Fibroblast of lung (primary cell): Measurements from ENCODE around the gene COL16A1. TPM values are rescaled to one million over a fixed set of nuclear protein-coding genes. Genes with fewer than 3 reads are reported as not detected.
A peak's percentile ranks its signal among the peaks of the same experiment; 100 is the strongest.

Experiments used
- DNase-seq, 2 donors: peaks; one replicate each; pipeline versions ENCODE4 v3.0.0 to v3.0.0-alpha.2; 2010; ENCODE audit warnings: low read depth in 2 of 2
- H2AFZ ChIP-seq: 2 replicates; pipeline ENCODE4 v1.5.1; 2012; ENCODE audit warnings: low read length, control low read depth, inconsistent platforms
- H3K27ac ChIP-seq: 2 replicates; pipeline ENCODE4 v1.5.1; 2011; ENCODE audit warnings: low read length, control low read depth; ENCODE audit not compliant: insufficient read depth
- H3K27me3 ChIP-seq: 2 replicates; pipeline ENCODE4 v1.5.1; 2011; ENCODE audit warnings: mild to moderate bottlenecking, low read length; ENCODE audit not compliant: control insufficient read depth, insufficient read depth
- H3K36me3 ChIP-seq: 2 replicates; pipeline ENCODE4 v1.5.1; 2011; ENCODE audit warnings: low read length; ENCODE audit not compliant: control insufficient read depth, insufficient read depth
- H3K4me1 ChIP-seq: 2 replicates; pipeline ENCODE4 v1.5.1; 2011; ENCODE audit warnings: low read length; ENCODE audit not compliant: control insufficient read depth, insufficient read depth; ENCODE audit errors: extremely low read depth
- H3K4me2 ChIP-seq: 2 replicates; pipeline ENCODE4 v1.5.1; 2011; ENCODE audit warnings: low read length, control low read depth; ENCODE audit not compliant: insufficient read depth; ENCODE audit errors: extremely low read depth
- H3K4me3 ChIP-seq, 4 experiments: fragments of 200-600 bp in 1 of 4; sonication (generic) in 1 of 4; replicated peaks in 1 of 4; 2 replicates each; pipeline ENCODE4 v1.5.1; 2011 to 2016; ENCODE audit warnings: low read length in 4 of 4, low read depth in 3 of 4, mild to moderate bottlenecking in 3 of 4, control low read depth in 2 of 4, inconsistent platforms in 1 of 4, mixed read lengths in 1 of 4; ENCODE audit not compliant: insufficient read depth in 1 of 4; ENCODE audit errors: control extremely low read depth in 1 of 4
- H3K79me2 ChIP-seq: 2 replicates; pipeline ENCODE4 v1.5.1; 2012; ENCODE audit warnings: mild to moderate bottlenecking, low read length, inconsistent platforms; ENCODE audit not compliant: control insufficient read depth, insufficient read depth
- H3K9ac ChIP-seq: 2 replicates; pipeline ENCODE4 v1.5.1; 2011; ENCODE audit warnings: mild to moderate bottlenecking, low read length, control low read depth; ENCODE audit not compliant: insufficient read depth
- H3K9me3 ChIP-seq: 2 replicates; pipeline ENCODE4 v1.5.1; 2012; ENCODE audit warnings: low read depth, low read length; ENCODE audit not compliant: control insufficient read depth, insufficient read depth
- H4K20me1 ChIP-seq: 2 replicates; pipeline ENCODE4 v1.5.1; 2011; ENCODE audit warnings: low read length; ENCODE audit not compliant: control insufficient read depth, insufficient read depth; ENCODE audit errors: extremely low read depth
- CTCF ChIP-seq, 2 donors: IDR thresholded peaks in 1 of 2; conservative IDR thresholded peaks in 1 of 2; 1 replicate in 1 of 2; 2 replicates in 1 of 2; pipeline ENCODE4 v1.5.1; 2011 to 2012; ENCODE audit warnings: low read length in 2 of 2, control low read depth in 1 of 2, inconsistent platforms in 1 of 2, low read depth in 1 of 2, mild to moderate bottlenecking in 1 of 2
- EZH2 ChIP-seq: IDR thresholded peaks from 2 replicates; pipeline ENCODE4 v1.5.1; 2012; ENCODE audit warnings: low read length, control low read depth, mild to moderate bottlenecking; ENCODE audit errors: missing control alignments
- polyA plus RNA-seq, 2 donors: library from polyadenylated mRNA; depleted of rRNA in 1 of 2; stranded (reverse) in 1 of 2; unstranded in 1 of 2; fragments of >200 nt; gene quantifications; 2 replicates each; pipeline ENCODE4 v1.2.1, GENCODE V29; 2011 to 2012; ENCODE audit warnings: missing spikeins in 1 of 2
- total RNA-seq: library from RNA; depleted of rRNA; stranded (reverse); fragments of >200 nt; gene quantifications from 2 replicates; pipeline ENCODE4 v1.2.1, GENCODE V29; 2014

COL16A1 gene
- total and polyA plus RNA-seq, 2 donors (not counting 1 experiment from before 2014, with no cell fraction given) = 20.9 to 80.3 TPM

DNA sequence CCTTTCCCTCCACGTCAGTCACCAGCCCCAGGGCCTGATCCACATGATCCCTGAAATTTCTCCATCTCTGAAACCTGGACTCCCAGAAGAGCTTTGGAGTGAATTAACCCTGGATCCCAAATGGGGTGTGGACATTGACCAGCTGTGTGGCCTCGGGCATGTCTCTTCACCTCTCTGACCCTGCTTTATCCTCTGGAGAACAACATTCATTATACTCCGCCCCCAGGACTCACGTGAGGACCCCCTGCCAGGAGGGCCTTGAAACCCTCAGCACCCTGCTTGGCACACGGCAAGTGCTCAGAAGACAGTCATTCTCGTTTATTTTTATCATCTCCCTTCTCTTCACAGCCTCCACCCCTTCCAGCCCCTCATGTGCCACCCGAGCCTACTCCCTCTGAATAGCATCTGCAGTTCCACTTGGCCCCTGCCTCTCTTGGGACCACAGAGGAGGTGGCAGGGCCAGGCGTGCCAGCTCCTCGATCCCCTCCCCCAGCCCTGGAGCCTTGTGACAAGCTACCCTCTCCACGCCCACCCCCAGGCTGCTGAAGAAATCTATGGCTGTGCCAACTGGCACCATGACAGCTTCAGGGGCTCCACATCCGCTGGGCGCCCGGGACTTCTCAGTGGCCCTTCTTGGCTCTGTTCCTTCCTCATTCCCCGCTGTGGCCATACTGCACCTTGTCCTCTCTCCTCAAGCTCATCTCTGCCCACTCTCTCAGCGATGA, 42.3 kb upstream of the COL16A1 start:
- no peak overlapping the region for H3K4me2 ChIP-seq
- no peak overlapping the region for H3K9ac ChIP-seq
- no peak overlapping the region for H3K4me3 ChIP-seq
- H3K36me3 ChIP-seq = no peaks in the 10 kb centered on the region
- no peaks in the 10 kb centered on the region for H3K79me2 ChIP-seq
- H3K27me3 ChIP-seq = no peaks in the 10 kb centered on the region
- no peak overlapping the region for H3K27ac ChIP-seq
- no peaks in the 10 kb centered on the region for H4K20me1 ChIP-seq
- H2AFZ ChIP-seq = no peak overlapping the region
- DNase-seq = no peak
- H3K9me3 ChIP-seq = no peaks in the 10 kb centered on the region
- no peak for TF ChIP-seq CTCF (conservative IDR thresholded peaks at IDR 0.05 in 1 of 2, IDR thresholded peaks at IDR 0.05 in 1 of 2; ENCODE audit: low read depth in 1 of 2, low read length in 2 of 2)
- no peak for TF ChIP-seq EZH2
- peaks cover 5% of the 10 kb centered on the region for H3K4me1 ChIP-seq

DNA sequence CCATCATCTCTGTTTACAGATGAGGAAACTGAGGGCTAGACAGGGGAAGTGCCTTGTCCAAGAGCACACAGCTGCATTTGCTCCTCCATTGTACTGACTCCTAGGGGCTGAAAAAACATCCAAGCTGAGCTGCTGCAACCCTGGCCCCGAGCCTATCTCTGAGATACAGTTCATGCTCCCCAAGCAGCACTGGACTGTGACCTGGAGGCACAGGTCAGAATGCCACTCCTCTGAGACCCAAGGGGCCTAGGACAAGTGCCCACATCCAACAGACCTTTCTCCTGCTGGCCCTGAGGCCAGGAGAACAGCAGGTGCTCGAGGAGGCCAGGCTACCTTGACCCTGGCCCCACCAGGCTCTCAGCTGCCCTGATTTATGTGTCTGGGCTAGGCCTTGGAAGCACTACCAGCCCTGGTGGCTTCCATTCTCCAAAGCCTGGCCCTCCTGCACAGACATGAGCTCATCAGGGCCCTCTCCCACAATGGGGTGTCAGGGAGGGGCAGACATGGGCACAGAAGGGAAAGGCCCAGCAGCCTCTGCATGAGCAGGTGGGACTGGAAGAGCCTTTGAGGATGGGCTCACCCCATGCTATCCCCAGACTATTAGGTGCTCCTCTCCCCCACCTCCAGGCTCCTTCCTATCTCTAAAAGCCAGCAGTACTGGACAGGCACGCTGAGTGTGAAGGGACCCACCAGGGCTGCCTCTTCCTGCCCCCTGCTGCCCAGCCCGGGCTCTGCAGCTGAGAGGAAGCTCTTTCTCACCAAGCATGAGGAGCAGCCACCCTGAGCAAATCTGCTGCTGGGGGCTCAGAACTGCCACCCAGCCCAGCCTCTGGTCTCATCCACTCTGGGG, 41.5 kb upstream of the COL16A1 start:
- Histone ChIP-seq H3K4me2 (no peak overlapping the region), H3K27ac (no peak overlapping the region), H3K36me3 (no peaks in the 10 kb centered on the region), H3K27me3 (no peaks in the 10 kb centered on the region), H3K9ac (no peak overlapping the region), H2AFZ (no peak overlapping the region), H3K9me3 (no peaks in the 10 kb centered on the region), H3K4me3 (no peak overlapping the region), H3K4me1 (no peaks in the 10 kb centered on the region), H4K20me1 (no peaks in the 10 kb centered on the region), H3K79me2 (no peaks in the 10 kb centered on the region)
- TF ChIP-seq EZH2 = no peak
- TF ChIP-seq CTCF (conservative IDR thresholded peaks at IDR 0.05 in 1 of 2, IDR thresholded peaks at IDR 0.05 in 1 of 2; ENCODE audit: low read depth in 1 of 2, low read length in 2 of 2) = peak; percentile 81 to 85
- DNase-seq = peak in 1 of 2 donors; percentile 58

DNA sequence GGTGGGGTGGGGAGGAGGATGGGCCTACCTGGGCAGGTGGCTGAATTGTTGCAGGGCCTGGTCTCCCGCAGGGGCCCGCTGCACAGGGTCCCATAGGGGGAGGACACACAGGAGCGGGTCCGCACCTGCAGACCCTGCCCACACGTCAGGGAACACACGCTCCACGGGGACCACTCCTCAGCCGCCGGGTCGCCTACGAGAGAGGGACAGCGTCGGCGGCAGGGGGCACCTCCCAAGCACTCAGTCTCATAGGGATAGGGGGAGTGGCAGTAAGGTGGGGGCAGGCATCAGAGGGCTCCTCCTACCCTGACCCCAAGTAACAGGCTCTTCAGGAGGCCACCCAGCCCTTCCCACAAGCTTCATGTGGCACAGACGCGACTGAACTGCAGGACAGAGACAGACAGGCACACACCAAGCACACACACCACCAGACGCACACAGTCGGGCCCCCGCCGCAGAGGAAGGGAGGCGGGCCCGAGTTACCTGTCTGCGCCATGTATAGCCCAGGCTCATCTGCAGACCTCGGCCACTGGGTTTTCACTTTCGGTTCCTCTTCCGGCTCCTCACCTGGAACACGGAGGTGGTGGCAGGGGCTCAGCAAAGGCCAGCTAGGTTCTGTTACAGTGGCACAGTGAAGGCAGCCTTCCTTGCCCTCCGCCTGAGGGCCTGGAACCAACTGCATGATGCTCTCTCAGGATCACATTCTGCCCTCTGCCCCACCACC, 40.5 kb upstream of the COL16A1 start:
- Histone ChIP-seq H3K9ac (no peak overlapping the region), H3K4me1 (no peaks in the 10 kb centered on the region), H3K9me3 (no peaks in the 10 kb centered on the region), H3K27me3 (no peaks in the 10 kb centered on the region), H3K4me3 (no peak overlapping the region), H2AFZ (no peak overlapping the region), H3K36me3 (no peaks in the 10 kb centered on the region), H3K4me2 (no peak overlapping the region), H3K79me2 (no peaks in the 10 kb centered on the region), H4K20me1 (no peaks in the 10 kb centered on the region), H3K27ac (no peak overlapping the region)
- no peak for DNase-seq
- TF ChIP-seq EZH2 (no peak), CTCF (conservative IDR thresholded peaks at IDR 0.05 in 1 of 2, IDR thresholded peaks at IDR 0.05 in 1 of 2; ENCODE audit: low read depth in 1 of 2, low read length in 2 of 2) (no peak)
